Loucy (cell line): ENCODE measurements around the gene CUL2.

Source experiments
- CTCF ChIP-seq: fragments of 200-600 bp; sonication (generic); conservative IDR thresholded peaks from 2 replicates; pipeline ENCODE4 v1.5.1; 2014; ENCODE audit warnings: mild to moderate bottlenecking, antibody characterized with exemption, low read length
- EZH2phosphoT487 ChIP-seq: fragments of 200-600 bp; IDR thresholded peaks from 2 replicates; pipeline ENCODE4 v1.6.1; 2018; ENCODE audit warnings: antibody characterized with exemption, mild to moderate bottlenecking, moderate library complexity, borderline replicate concordance

GRCh38 chr10:34999532-34999931, 90.6 kb downstream of the CUL2 start:
- TF ChIP-seq CTCF (no peak), EZH2phosphoT487 (no peak)
